HG03520 (cell line): Measurements from ENCODE around the gene ADAM20.
"Not testable (repeated sequence)": the region's sequence is repeated elsewhere in the genome, so short reads cannot be mapped to it uniquely, and the experiment has no call there.

Source experiments
- ATAC-seq: cut with Tn5 transposase; IDR thresholded peaks from one replicate; pipeline ENCODE4 v1.9.1; 2021; ENCODE audit warnings: mild to moderate bottlenecking, moderate library complexity; ENCODE audit not compliant: unreplicated experiment

Gene ADAM20

DNA sequence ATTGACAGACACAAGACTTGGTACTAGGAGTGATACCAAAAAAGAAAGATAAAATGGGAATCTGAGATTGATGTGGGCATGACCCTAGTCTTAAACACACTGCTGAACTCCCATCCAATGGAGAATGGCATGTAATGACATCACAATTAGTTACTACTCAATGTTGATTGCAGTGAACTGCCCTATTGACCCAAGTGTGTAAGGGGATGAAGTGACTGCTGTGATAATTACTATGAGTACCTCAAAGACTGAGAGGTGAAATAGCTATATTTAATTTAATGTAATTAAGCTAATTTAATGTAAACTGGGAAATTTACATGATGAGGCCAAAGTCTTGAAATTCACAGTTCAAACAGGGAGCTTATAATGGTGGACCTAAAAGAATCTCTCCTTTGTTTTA is at the start of gene ADAM20:
ADAM20 (minus strand) TSS at position 101 of the 400 bp plus-strand sequence. CDS start 10,247 bp downstream, outside the sequence.
- ATAC-seq, result no peak

DNA sequence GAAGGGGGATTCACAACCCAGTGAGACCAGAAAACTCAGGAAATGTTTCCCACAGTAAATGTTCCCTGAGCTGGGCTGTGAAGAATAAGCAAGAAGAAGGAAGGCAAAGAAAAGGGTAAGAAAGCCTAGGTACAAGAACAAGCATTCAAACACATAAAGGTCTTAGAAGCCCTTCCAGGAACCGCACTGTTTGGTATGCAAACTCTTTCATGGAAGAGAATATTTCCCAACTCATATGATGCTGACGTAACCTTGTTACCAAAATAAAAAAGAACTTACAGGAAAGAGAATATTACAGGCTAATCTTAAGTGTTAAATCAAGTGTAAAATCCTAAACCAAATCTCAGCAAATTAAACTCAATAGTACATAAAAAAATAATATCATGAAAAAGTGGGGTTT is 42.1 kb upstream of the ADAM20 start:
- ATAC-seq, result no peak

DNA sequence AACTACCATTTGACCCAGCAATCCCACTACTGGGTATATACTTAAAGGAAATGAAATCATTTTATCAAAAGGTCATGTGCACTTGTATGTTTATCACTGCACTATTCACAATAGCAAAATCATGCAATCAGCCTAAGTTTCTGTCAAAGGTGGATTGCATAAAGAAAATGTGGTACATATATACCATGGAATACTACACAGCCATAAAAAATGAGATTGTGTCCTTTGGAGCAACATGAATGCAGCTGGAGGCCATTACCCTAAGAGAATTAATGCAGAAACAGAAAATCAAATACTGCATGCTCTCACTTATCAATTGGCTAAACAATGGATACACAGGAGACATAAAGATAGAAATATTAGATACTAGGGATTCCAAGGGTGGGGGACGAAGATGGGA is 38.2 kb upstream of the ADAM20 start:
- no peak for ATAC-seq

DNA sequence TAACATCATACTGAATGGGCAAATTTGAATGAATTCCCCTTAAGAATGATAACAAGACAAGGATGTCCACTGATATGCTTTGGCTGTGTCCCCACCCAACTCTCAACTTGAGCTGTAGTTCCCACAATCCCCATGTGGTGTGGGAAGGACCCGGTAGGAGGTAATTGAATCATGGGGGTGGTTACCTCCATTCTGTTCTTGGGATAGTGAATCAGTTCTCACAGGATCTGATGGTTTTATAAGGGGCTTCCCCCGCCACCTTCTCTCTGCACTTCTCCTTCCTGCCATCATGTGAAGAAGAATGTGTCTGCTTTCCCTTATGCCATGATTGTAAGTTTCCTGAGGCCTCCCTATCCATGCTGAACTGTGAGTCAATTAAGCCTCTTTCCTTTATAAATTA is 36.3 kb upstream of the ADAM20 start:
- no peak for ATAC-seq

DNA sequence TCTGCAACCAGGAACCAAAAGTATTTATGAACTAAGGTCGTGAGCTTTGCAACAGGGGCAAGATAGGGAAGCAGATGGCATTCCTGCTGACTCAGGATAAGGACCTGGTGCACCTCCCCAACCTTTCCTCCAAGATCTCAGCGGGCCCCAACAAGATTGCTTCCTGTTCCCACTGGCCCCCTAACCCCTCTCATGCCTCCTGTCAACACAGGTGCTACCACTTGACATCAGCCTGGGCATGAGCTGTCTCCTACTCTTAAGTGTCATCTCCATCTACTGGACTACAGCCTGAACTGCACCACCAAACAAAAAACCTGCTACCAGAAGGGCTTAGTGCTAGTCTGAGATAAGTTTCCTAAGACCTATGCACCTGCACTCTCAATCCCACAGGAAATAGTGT is 33.0 kb upstream of the ADAM20 start:
- ATAC-seq, result no peak

- ATAC-seq, result no peak
Observed at GRCh38 chr14:70563869-70564268, 29.1 kb upstream of the ADAM20 start.

GRCh38 chr14:70563417-70563816 is 28.6 kb upstream of the ADAM20 start:
- no peak for ATAC-seq

- ATAC-seq, result no peak
Observed at GRCh38 chr14:70558356-70558755, 23.6 kb upstream of the ADAM20 start.

DNA sequence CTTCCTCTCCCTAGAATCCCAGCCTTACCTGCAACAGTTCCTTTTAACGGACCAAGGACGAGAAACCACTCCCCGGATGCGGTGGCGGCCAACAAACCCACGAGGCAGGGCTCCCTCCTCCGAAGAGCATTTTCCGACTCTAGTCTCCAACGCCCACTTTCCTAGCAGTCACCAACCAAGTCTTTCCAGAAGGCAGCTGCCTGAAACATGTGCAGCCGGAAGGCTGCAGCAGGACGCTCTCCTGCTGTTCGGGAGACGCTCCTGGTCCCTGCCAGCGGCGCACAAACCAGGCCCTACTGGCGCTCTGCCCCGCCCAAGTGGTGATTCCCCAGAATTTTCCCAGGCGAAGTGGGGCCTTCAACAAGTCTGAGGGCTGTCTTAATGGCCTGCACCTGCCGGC is 21.1 kb upstream of the ADAM20 start:
- ATAC-seq, result no peak

DNA sequence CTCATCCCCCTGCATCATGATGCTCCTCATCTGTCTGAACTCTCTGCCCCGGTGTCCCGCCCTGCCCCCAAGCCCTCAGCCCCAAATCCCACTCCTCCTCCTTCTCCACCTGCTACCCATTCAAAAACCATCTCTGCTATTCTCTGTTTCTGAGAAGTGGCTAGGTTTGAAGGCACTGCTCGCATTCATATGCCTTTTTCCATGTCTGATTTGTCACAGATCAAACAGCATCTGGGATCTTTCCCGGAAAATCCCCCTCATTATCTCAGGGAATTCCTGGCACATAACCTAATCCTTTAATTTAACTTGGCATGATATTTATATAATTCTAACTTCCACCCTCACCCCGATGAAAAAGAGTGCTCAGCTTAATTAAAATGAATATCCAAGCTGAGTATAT is 3.3 kb upstream of the ADAM20 start:
- ATAC-seq, result no peak

- no peak for ATAC-seq
Observed at GRCh38 chr14:70536830-70537229, 2.0 kb upstream of the ADAM20 start.

- no peak for ATAC-seq
Observed at GRCh38 chr14:70530417-70530816, 4.4 kb downstream of the ADAM20 start.

DNA sequence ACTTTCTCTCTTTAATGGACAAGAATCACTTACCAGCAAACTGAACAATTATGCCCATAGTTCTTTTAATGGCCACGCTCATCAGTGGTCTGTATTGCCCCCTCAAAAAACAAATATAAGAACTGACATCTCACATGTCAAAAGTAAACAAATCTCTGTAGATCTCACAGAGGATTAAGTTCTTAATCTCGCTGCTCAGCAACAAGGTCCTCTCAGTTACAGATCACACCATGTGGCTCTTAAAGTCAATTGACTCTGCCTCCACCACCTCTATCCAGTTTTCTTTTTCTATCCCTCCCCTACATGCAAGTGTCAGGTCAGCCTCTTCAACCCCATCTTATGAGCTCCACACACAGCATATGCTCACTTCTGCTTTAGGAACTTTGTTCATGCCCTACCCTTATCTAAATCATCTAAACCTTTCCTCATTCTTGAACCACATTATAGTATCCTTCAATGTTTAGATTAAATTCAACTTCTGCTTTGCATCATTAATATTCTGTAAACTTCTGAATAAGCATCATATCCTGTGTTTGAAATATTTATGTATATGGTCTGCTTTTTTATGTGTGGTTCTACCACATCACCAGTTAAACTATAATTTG is 7.2 kb downstream of the ADAM20 start:
- ATAC-seq, result no peak

GRCh38 chr14:70525691-70526090 is 9.1 kb downstream of the ADAM20 start:
- no peak for ATAC-seq

DNA sequence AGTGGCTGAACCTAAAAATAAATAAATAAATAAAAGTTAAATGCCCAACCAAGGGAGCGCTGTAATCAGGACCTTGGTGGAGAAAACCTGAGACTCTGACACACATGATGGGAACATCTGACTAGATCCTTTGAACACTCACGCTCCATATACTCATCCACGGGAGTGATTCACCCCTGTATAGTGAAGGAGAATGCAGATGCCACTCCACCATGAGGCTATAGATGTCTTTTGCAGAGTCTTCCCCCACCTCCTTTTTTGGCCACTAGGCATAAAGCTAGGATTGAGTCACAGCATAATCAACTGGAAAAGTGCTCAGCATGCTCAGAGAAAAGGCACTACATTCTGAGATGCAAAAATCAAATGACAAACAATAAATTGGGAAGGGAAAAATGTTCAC is 19.0 kb downstream of the ADAM20 start:
- ATAC-seq, result no peak

- no peak for ATAC-seq
Observed at GRCh38 chr14:70514168-70515069, 20.4 kb downstream of the ADAM20 start.

GRCh38 chr14:70498191-70498590 is 36.6 kb downstream of the ADAM20 start:
- ATAC-seq, result no peak

DNA sequence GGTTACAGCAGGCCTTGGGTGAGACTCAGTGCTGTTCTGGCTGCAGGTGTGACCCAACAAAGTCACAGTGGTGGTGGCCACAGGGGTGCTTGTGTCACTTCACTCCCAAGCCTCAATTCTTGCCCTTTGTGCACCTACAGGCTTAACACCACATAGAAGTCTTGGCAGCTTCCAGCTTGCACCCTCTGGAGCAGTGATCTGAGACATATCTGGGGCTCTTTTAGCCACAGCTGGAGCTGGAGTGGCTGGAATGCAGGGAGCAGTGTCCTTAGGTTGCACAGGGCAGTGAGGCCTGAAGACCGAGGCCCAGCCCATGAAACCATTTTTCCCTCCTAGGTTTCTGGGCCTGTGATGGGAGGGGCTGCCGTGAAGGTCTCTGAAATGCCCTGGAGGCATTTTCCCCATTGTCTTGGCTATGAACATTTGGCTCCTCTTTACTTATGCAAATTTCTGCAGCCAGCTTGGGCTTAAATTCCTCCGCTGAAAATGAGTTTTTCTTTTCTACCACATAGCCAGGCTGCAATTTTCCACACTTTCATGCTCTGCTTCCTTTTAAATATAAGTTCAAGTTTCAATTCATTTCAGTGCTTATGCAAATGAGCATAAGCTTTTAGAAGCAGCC is 45.1 kb downstream of the ADAM20 start:
- no peak for ATAC-seq

DNA sequence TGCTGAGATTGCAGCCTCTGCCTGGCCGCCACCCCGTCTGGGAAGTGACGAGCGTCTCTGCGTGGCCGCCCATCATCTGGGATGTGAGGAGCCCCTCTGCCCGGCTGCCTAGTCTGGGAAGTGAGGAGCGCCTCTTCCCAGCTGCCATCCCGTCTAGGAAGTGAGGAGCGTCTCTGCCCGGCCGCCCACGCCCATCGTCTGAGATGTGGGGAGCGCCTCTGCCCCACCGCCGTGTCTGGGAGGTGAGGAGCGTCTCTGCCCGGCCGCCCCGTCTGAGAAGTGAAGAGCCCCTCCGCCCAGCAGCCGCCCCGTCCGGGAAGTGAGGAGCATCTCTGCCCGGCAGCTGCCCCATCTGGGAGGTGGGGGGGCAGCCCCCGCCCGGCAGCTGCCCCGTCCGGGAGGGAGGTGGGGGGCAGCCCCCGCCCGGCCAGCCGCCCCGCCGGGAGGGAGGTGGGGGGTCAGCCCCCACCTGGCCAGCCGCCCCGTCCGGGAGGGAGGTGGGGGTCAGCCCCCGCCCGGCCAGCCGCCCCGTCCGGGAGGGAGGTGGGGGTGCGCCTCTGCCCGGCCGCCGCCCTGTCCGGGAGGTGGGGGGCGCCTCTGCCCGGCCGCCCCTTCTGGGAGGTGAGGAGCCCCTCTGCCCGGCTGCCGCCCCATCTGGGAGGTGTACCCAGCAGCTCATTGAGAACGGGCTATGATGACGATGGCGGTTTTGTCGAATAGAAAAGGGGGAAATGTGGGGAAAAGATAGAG is 57.3 kb downstream of the ADAM20 start:
- ATAC-seq, result not testable (repeated sequence)

DNA sequence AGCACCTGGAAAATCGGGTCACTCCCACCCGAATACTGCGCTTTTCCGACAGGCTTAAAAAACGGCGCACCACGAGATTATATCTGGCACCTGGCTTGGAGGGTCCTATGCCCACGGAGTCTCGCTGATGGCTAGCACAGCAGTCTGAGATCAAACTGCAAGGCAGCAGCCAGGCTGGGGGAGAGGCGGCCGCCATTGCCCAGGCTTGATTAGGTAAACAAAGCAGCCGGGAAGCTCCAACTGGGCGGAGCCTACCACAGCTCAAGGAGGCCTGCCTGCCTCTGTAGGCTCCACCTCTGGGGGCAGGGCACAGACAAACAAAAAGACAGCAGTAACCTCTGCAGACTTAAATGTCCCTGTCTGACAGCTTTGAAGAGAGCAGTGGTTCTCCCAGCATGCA is 59.3 kb downstream of the ADAM20 start:
- not testable (repeated sequence) for ATAC-seq

DNA sequence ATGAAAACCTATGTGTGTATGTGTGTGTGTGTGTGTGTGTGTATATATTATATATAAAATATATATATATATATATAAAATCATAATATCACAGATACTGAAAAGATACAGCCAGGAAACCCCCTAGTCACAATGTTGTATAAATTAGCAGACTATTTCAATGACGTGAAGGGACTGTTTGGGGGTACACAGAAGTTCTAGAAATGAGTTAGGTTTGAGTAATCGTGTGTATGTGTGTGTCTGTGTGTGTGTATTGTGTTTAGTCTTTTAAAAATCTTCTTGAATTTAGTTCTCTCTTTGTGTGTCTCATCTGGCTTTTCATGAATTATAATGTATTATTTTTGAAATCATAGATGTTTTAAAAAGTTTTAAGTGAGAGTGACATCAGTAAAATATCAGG is 61.0 kb downstream of the ADAM20 start:
- ATAC-seq, result no peak
